Stimulated activated CD4-positive, alpha-beta T cell treated with anti-CD3 and anti-CD28 coated beads, Interleukin-1b, Interleukin-23, amount 100 ng/mL, for 48 hours (primary cell): Measurements from ENCODE around the gene CDY1B.
"Not testable (repeated sequence)": the region's sequence is repeated elsewhere in the genome, so short reads cannot be mapped to it uniquely, and the experiment has no call there.

Source experiments
- DNase-seq: peaks from one replicate; pipeline ENCODE4 v3.0.0-alpha.2; 2020

The CDY1B gene

GRCh38 chrY:24047919-24048318 is at the start of gene CDY1B:
CDY1B (minus strand) TSS chrY:24048019; CDS start chrY:24047688, 331 bp downstream.
- not testable (repeated sequence) for DNase-seq

- not testable (repeated sequence) for DNase-seq
Observed at GRCh38 chrY:24049525-24049924, 1.7 kb upstream of the CDY1B start.

- not testable (repeated sequence) for DNase-seq
Observed at GRCh38 chrY:24043209-24043608, 4.6 kb downstream of the CDY1B start.

GRCh38 chrY:24039008-24039718 is 8.7 kb downstream of the CDY1B start:
- not testable (repeated sequence) for DNase-seq

- not testable (repeated sequence) for DNase-seq
Observed at GRCh38 chrY:24026212-24027103, 21.4 kb downstream of the CDY1B start.
